PC-9 (cell line): ENCODE measurements around the gene LUC7L. TPM values are rescaled to one million over a fixed set of nuclear protein-coding genes. Genes with fewer than 3 reads are reported as not detected.
A peak's percentile ranks its signal among the peaks of the same experiment; 100 is the strongest.
"Not testable (repeated sequence)": the region's sequence is repeated elsewhere in the genome, so short reads cannot be mapped to it uniquely, and the experiment has no call there.

Source experiments
- BruUV-seq: library from RNA; stranded (reverse); fragments of 400-500 nt; replicated peaks from 2 replicates; lab custom pipeline; 2021; lab: Mats Ljungman, UMichigan
- CTCF ChIA-PET: fragments of 300-600 bp; sonication (Branson Sonifier 250); formaldehyde crosslinking; loops from one replicate; lab custom pipeline; 2022; ENCODE audit warnings: antibody characterized with exemption; lab: Charles Lee
- POLR2A ChIA-PET: fragments of 300-600 bp; sonication (Branson Sonifier 250); formaldehyde crosslinking; loops from one replicate; lab custom pipeline; 2022; ENCODE audit warnings: antibody characterized with exemption; ENCODE audit not compliant: unreplicated experiment; lab: Charles Lee
- DNase-seq, 2 experiments: peaks; one replicate each; pipeline versions ENCODE4 v3.0.0 to v3.0.0-alpha.2; 2015 to 2022; ENCODE audit warnings: mixed read lengths in 1 of 2
- H2AFZ ChIP-seq: fragments of 200-600 bp; sonication (generic); 2 replicates; pipeline ENCODE4 v1.8.1; 2017; ENCODE audit warnings: antibody characterized with exemption
- H3F3A ChIP-seq: fragments of 200-600 bp; sonication (generic); 2 replicates; pipeline ENCODE4 v1.8.1; 2017; ENCODE audit warnings: antibody characterized with exemption, mild to moderate bottlenecking, low read depth; ENCODE audit not compliant: insufficient read depth
- H3K27ac ChIP-seq: fragments of 200-600 bp; sonication (generic); 2 replicates; pipeline ENCODE4 v1.6.1; 2016; ENCODE audit warnings: mixed run types
- H3K27me3 ChIP-seq: fragments of 200-600 bp; sonication (generic); 2 replicates; pipeline ENCODE4 v1.6.1; 2016; ENCODE audit warnings: low read depth, mixed run types; ENCODE audit not compliant: insufficient read depth
- H3K36me3 ChIP-seq: fragments of 200-600 bp; sonication (generic); 2 replicates; pipeline ENCODE4 v1.6.1; 2016; ENCODE audit warnings: low read depth, mixed run types
- H3K4me1 ChIP-seq: fragments of 200-600 bp; sonication (generic); replicated peaks from 2 replicates; pipeline ENCODE4 v1.6.1; 2016; ENCODE audit warnings: mixed run types; ENCODE audit not compliant: insufficient read depth
- H3K4me2 ChIP-seq: fragments of 200-600 bp; sonication (generic); 2 replicates; pipeline ENCODE4 v1.6.1; 2017; ENCODE audit warnings: mixed run types
- H3K4me3 ChIP-seq: fragments of 200-600 bp; sonication (generic); 2 replicates; pipeline ENCODE4 v1.6.1; 2016; ENCODE audit warnings: mixed run types
- H3K79me2 ChIP-seq: fragments of 200-600 bp; sonication (generic); 2 replicates; pipeline ENCODE4 v1.6.1; 2017; ENCODE audit warnings: low read depth, mixed run types
- H3K9me2 ChIP-seq: fragments of 200-600 bp; sonication (generic); 2 replicates; pipeline ENCODE4 v1.8.1; 2017; ENCODE audit warnings: mild to moderate bottlenecking; ENCODE audit not compliant: insufficient read depth
- H3K9me3 ChIP-seq: fragments of 200-600 bp; sonication (generic); 2 replicates; pipeline ENCODE4 v1.8.1; 2016; ENCODE audit warnings: low read depth; ENCODE audit not compliant: insufficient read depth
- H4K20me1 ChIP-seq: fragments of 200-600 bp; sonication (generic); 2 replicates; pipeline ENCODE4 v1.8.1; 2017; ENCODE audit not compliant: insufficient read depth
- CTCF ChIP-seq: fragments of 200-600 bp; sonication (generic); conservative IDR thresholded peaks from 2 replicates; pipeline ENCODE4 v1.6.1; 2017; ENCODE audit warnings: mixed run types, antibody characterized with exemption, mild to moderate bottlenecking, moderate library complexity
- EZH2 ChIP-seq: fragments of 200-600 bp; sonication (generic); IDR thresholded peaks from 2 replicates; pipeline ENCODE4 v1.8.0; 2017; ENCODE audit warnings: antibody characterized with exemption, low read depth
- intact Hi-C: fragments of 100-400 bp; cut with micrococcal nuclease; formaldehyde crosslinking; loops from one replicate; pipeline ENCODE4 v1.10.0; 2022; ENCODE audit not compliant: unreplicated experiment
- total RNA-seq: library from RNA; stranded (reverse); gene quantifications from 2 replicates; pipeline ENCODE4 v1.2.3, GENCODE V29; 2021

The LUC7L gene
- total RNA-seq, 1 experiment from 2014 or later = 64.3 TPM

- no peak overlapping the region for H3K4me2 ChIP-seq
- 0 out of 2 replicates have a peak, but pooled peaks cover 5% of the 10 kb centered on the region for H3F3A ChIP-seq
- CTCF ChIA-PET = no interaction called here
- intact Hi-C loops = no loop called here
- POLR2A ChIA-PET = interaction anchor here (0.6 to 0.7 kb wide), 3 partner anchors 11 to 123 kb away, joined by 3 to 5 read pairs (median 4); no protein-coding TSS in a partner anchor
- no peak overlapping the region for H3K4me3 ChIP-seq
- H2AFZ ChIP-seq = no peak overlapping the region
- no peaks in the 10 kb centered on the region for H3K4me1 ChIP-seq
- no peaks in the 10 kb centered on the region for H3K9me3 ChIP-seq
- peak in 1 of 2 experiments; percentile 44 for DNase-seq
- TF ChIP-seq CTCF (no peak), EZH2 (no peak)
- TSS peak; percentile 32 for BruUV-seq
- no peaks in the 10 kb centered on the region for H3K36me3 ChIP-seq
- peaks cover 8% of the 10 kb centered on the region for H3K27me3 ChIP-seq
- H3K79me2 ChIP-seq = no peaks in the 10 kb centered on the region
- H4K20me1 ChIP-seq = no peaks in the 10 kb centered on the region
- no peaks in the 10 kb centered on the region for H3K9me2 ChIP-seq
- H3K27ac ChIP-seq = no peak overlapping the region
Observed at GRCh38 chr16:268141-269053, 39.1 kb upstream of the LUC7L start.

GRCh38 chr16:267562-267961 lies 38.3 kb upstream of the LUC7L start:
- H3K9me2 ChIP-seq, H4K20me1 ChIP-seq, BruUV-seq, H3K4me1 ChIP-seq, H3K79me2 ChIP-seq, H2AFZ ChIP-seq, intact Hi-C loops, POLR2A ChIA-PET, DNase-seq, H3K4me2 ChIP-seq, H3K27ac ChIP-seq, H3F3A ChIP-seq, CTCF ChIA-PET, H3K36me3 ChIP-seq, H3K9me3 ChIP-seq, H3K4me3 ChIP-seq, H3K27me3 ChIP-seq: not testable (repeated sequence)

GRCh38 chr16:266258-267164 lies 37.3 kb upstream of the LUC7L start:
- intact Hi-C loops = no loop called here

More at GRCh38 chr16:266258-267164, 37.3 kb upstream of the LUC7L start:
- BruUV-seq = no TSS peak
- Histone ChIP-seq H3K79me2 (no peaks in the 10 kb centered on the region), H3K9me3 (no peaks in the 10 kb centered on the region), H3K36me3 (no peaks in the 10 kb centered on the region), H3F3A (no peaks in the 10 kb centered on the region), H3K4me3 (no peak overlapping the region), H3K27me3 (peaks cover 5% of the 10 kb centered on the region; the same call in 1 of the 2 replicates), H3K4me1 (no peaks in the 10 kb centered on the region), H2AFZ (no peak overlapping the region), H3K4me2 (no peak overlapping the region), H3K9me2 (no peaks in the 10 kb centered on the region), H3K27ac (no peak overlapping the region), H4K20me1 (no peaks in the 10 kb centered on the region)
- CTCF ChIA-PET = no interaction called here
- no peak for DNase-seq
- TF ChIP-seq CTCF = no peak
- no peak for TF ChIP-seq EZH2
- POLR2A ChIA-PET = interaction anchor here (0.5 kb wide), 1 partner anchor 11 kb away, joined by 4 read pairs; no protein-coding TSS in a partner anchor
